AG04450 (cell line): ENCODE data around the gene SPRED2. TPM values are rescaled to one million over a fixed set of nuclear protein-coding genes. Genes with fewer than 3 reads are reported as not detected.

Experiments
- CTCF ChIA-PET: fragments of 300-600, 350-600 bp; formaldehyde crosslinking; extraction: SDS; loops from one replicate; lab custom pipeline; 2022; ENCODE audit warnings: antibody characterized with exemption, inconsistent platforms; lab: Charles Lee
- POLR2A ChIA-PET: fragments of 350-600 bp; formaldehyde crosslinking; extraction: SDS; loops from one replicate; lab custom pipeline; 2021; ENCODE audit warnings: antibody characterized with exemption, inconsistent platforms; lab: Yijun Ruan, JAX
- DNase-seq: peaks from one replicate; pipeline ENCODE4 v3.0.0-alpha.2; 2011; ENCODE audit warnings: low read depth, low spot score
- H3K27ac ChIP-seq: one replicate; pipeline ENCODE4 v1.5.1; 2012; ENCODE audit warnings: low read depth, low read length, control low read depth
- H3K27me3 ChIP-seq: one replicate; pipeline ENCODE4 v1.6.0; 2012; ENCODE audit warnings: low read length; ENCODE audit not compliant: control insufficient read depth, insufficient read depth
- H3K4me3 ChIP-seq: 2 replicates; pipeline ENCODE4 v1.5.1; 2011; ENCODE audit warnings: mild to moderate bottlenecking, low read depth, low read length, control low read depth
- H3K9me3 ChIP-seq: 2 replicates; pipeline ENCODE4 v1.5.1; 2012; ENCODE audit warnings: low read length; ENCODE audit not compliant: control insufficient read depth, insufficient read depth
- CTCF ChIP-seq: IDR thresholded peaks from 2 replicates; pipeline ENCODE4 v1.5.1; 2011; ENCODE audit warnings: low read depth, low read length, control low read depth, inconsistent platforms
- polyA plus RNA-seq: library from polyadenylated mRNA; depleted of rRNA; stranded (reverse); fragments of >200 nt; gene quantifications from 2 replicates; pipeline ENCODE4 v1.2.3, GENCODE V29; 2011

SPRED2 gene
- polyA plus RNA-seq, 1 experiment, result 18.6 TPM

DNA sequence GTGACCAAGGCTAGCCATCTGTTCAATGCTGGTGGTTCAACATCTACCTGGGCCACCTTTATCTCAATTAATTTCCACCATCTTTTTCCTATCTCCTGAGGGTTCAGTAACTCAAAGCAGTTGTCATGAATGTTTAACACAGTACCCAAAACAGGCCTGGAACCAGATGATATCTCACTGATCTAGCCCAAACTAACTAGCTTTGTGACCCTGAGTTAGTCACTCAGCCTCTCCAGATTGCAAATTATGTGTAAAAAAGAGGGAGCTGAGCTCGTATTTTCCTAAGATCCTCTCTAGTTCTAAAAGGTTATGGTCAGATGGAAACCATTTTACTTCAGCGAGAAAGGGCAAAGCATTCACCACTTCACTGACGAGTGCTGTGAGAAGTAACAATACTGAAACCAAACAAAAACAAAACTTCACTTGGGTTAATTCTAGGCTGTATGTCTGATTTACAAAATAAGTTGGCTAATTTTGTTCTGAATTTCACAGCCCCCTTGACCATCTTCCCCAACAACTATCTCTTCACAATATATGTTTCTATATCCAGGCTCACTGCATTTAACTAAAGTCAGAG lies 14.8 kb downstream of the SPRED2 start:
- no peak for TF ChIP-seq CTCF
- Histone ChIP-seq H3K27ac (no peak overlapping the region), H3K9me3 (no peaks in the 10 kb centered on the region), H3K27me3 (no peaks in the 10 kb centered on the region), H3K4me3 (no peak overlapping the region)
- ChIA-PET CTCF (no interaction called here), POLR2A (no interaction called here)
- DNase-seq, result no peak

GRCh38 chr2:65416945-65417344 lies 15.5 kb downstream of the SPRED2 start:
- no peak overlapping the region for H3K27ac ChIP-seq
- no peaks in the 10 kb centered on the region for H3K27me3 ChIP-seq
- no peak for DNase-seq
- H3K9me3 ChIP-seq, result no peaks in the 10 kb centered on the region
- ChIA-PET CTCF (no interaction called here), POLR2A (no interaction called here)
- TF ChIP-seq CTCF, result no peak
- no peak overlapping the region for H3K4me3 ChIP-seq

GRCh38 chr2:65416321-65416720 lies 16.1 kb downstream of the SPRED2 start:
- H3K27ac ChIP-seq, result no peak overlapping the region
- no peak overlapping the region for H3K4me3 ChIP-seq
- no peak for DNase-seq
- no peaks in the 10 kb centered on the region for H3K27me3 ChIP-seq
- TF ChIP-seq CTCF, result no peak
- no peaks in the 10 kb centered on the region for H3K9me3 ChIP-seq
- POLR2A ChIA-PET, result no interaction called here
- CTCF ChIA-PET, result interaction anchor here (0.7 kb wide), 1 partner anchor 87 kb away, joined by 3 read pairs; no protein-coding TSS in a partner anchor

- no peak for TF ChIP-seq CTCF
- DNase-seq, result no peak
- POLR2A ChIA-PET, result no interaction called here
- Histone ChIP-seq H3K4me3 (no peak overlapping the region), H3K27ac (no peak overlapping the region), H3K9me3 (no peaks in the 10 kb centered on the region), H3K27me3 (no peaks in the 10 kb centered on the region)
- CTCF ChIA-PET, result interaction anchor here (1.1 to 1.5 kb wide), 2 partner anchors 95 to 150 kb away, joined by 3 to 5 read pairs; no protein-coding TSS in a partner anchor
Observed at GRCh38 chr2:65415091-65415490, 17.3 kb downstream of the SPRED2 start.

DNA sequence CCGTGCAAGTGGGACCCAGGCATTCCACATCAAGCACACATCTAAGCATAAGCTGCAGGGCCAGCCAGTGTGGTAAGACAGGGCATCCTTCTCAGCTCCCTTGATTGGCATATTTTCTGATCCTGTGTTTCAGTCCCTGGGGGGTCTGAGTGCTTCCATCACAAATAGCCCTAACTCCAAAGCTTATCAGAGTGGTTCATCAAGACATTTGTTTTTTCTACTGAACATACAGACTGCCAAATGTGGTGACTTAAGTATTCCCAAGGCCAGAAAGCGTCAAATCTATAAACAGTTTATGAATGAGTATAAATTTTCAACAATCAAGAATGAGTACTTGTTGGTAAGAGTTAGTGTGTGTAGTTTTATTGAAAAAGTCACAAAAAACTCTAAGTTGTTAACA lies 18.8 kb downstream of the SPRED2 start:
- DNase-seq, result no peak
- H3K9me3 ChIP-seq, result no peaks in the 10 kb centered on the region
- no peak for TF ChIP-seq CTCF
- H3K27ac ChIP-seq, result no peak overlapping the region
- H3K27me3 ChIP-seq, result no peaks in the 10 kb centered on the region
- no peak overlapping the region for H3K4me3 ChIP-seq
- ChIA-PET CTCF (no interaction called here), POLR2A (no interaction called here)
